HEK293 (cell line): ENCODE measurements around the gene PHYKPL.

ENCODE experiments used
- CTCF ChIA-PET: fragments of 350-600 bp; formaldehyde crosslinking; extraction: SDS; loops from one replicate; lab custom pipeline; 2021; ENCODE audit warnings: antibody characterized with exemption; lab: Yijun Ruan, JAX
- POLR2A ChIA-PET: fragments of 300-600 bp; formaldehyde crosslinking; extraction: SDS; loops from one replicate; lab custom pipeline; 2020; ENCODE audit warnings: antibody characterized with exemption, inconsistent platforms; lab: Yijun Ruan, JAX
- H3K27ac ChIP-seq: fragments of 200-500 bp; sonication (Bioruptor generic); 2 replicates; pipeline ENCODE4 v1.5.1; 2014; ENCODE audit warnings: low read depth, low read length, control low read depth, inconsistent platforms; ENCODE audit errors: extremely low read depth
- H3K36me3 ChIP-seq, 2 experiments: fragments of 200-500 bp in 1 of 2; sonication (Bioruptor generic) in 1 of 2; 1 replicate in 1 of 2; 2 replicates in 1 of 2; pipeline ENCODE4 v1.5.1; 2014 to 2017; ENCODE audit warnings: inconsistent platforms in 2 of 2, low read length in 2 of 2; ENCODE audit not compliant: control insufficient read depth in 2 of 2, insufficient read depth in 1 of 2
- H3K4me1 ChIP-seq: fragments of 200-500 bp; sonication (Bioruptor generic); 2 replicates; pipeline ENCODE4 v1.5.1; 2014; ENCODE audit warnings: mild to moderate bottlenecking, low read length, inconsistent platforms; ENCODE audit not compliant: control insufficient read depth, insufficient read depth
- H3K4me3 ChIP-seq: 2 replicates; pipeline ENCODE4 v1.5.1; 2011; ENCODE audit warnings: low read depth, mild to moderate bottlenecking, control low read depth, low read length, moderate library complexity
- H3K9me3 ChIP-seq: fragments of 200-500 bp; sonication (Bioruptor generic); 2 replicates; pipeline ENCODE4 v1.5.1; 2014; ENCODE audit warnings: low read depth, low read length, inconsistent platforms; ENCODE audit not compliant: control insufficient read depth, insufficient read depth
- EGR2 ChIP-seq: fragments of 450-650 bp; formaldehyde crosslinking; IDR thresholded peaks from 2 replicates; pipeline ENCODE4 v1.5.1; 2016; ENCODE audit warnings: low read depth, missing biosample characterization, missing genetic modification characterization
- GFI1B ChIP-seq: fragments of 450-650 bp; formaldehyde crosslinking; IDR thresholded peaks from 2 replicates; pipeline ENCODE4 v1.5.1; 2016; ENCODE audit warnings: missing biosample characterization, missing genetic modification characterization
- ZNF133 ChIP-seq: fragments of 450-650 bp; formaldehyde crosslinking; IDR thresholded peaks from 2 replicates; pipeline ENCODE4 v1.5.1; 2016; ENCODE audit warnings: missing biosample characterization, missing genetic modification characterization
- ZNF324 ChIP-seq: fragments of 450-650 bp; formaldehyde crosslinking; IDR thresholded peaks from 2 replicates; pipeline ENCODE4 v1.5.1; 2016; ENCODE audit warnings: missing biosample characterization, missing genetic modification characterization
- ZNF335 ChIP-seq: fragments of 450-650 bp; formaldehyde crosslinking; conservative IDR thresholded peaks from 2 replicates; pipeline ENCODE4 v1.5.1; 2016; ENCODE audit warnings: missing biosample characterization, missing genetic modification characterization
- ZNF510 ChIP-seq: fragments of 450-650 bp; formaldehyde crosslinking; IDR thresholded peaks from 2 replicates; pipeline ENCODE4 v1.5.1; 2018; ENCODE audit warnings: mild to moderate bottlenecking, missing genetic modification characterization, missing biosample characterization; ENCODE audit not compliant: insufficient replicate concordance
- ZNF561 ChIP-seq: fragments of 450-650 bp; IDR thresholded peaks from 2 replicates; pipeline ENCODE4 v1.5.1; 2018; ENCODE audit warnings: missing biosample characterization, missing genetic modification characterization, borderline replicate concordance
- ZNF707 ChIP-seq: fragments of 450-650 bp; formaldehyde crosslinking; IDR thresholded peaks from 2 replicates; pipeline ENCODE4 v1.5.1; 2016; ENCODE audit warnings: missing biosample characterization, missing genetic modification characterization
- ZXDB ChIP-seq: fragments of 450-650 bp; formaldehyde crosslinking; IDR thresholded peaks from 2 replicates; pipeline ENCODE4 v1.5.1; 2016; ENCODE audit warnings: missing biosample characterization, missing genetic modification characterization
- TF ChIP-seq, protein P1 (sequence below): fragments of 450-650 bp; formaldehyde crosslinking; IDR thresholded peaks from 2 replicates; pipeline ENCODE4 v1.5.1; 2016; ENCODE audit warnings: missing biosample characterization, missing genetic modification characterization
- TF ChIP-seq, protein P2 (sequence below): fragments of 450-650 bp; formaldehyde crosslinking; IDR thresholded peaks from 2 replicates; pipeline ENCODE4 v1.5.1; 2016; ENCODE audit warnings: missing biosample characterization, missing genetic modification characterization, borderline replicate concordance
- TF ChIP-seq, protein P3 (sequence below): fragments of 450-650 bp; formaldehyde crosslinking; IDR thresholded peaks from 2 replicates; pipeline ENCODE4 v1.5.1; 2016; ENCODE audit warnings: missing biosample characterization, missing genetic modification characterization
- TF ChIP-seq, protein P4 (sequence below): fragments of 450-650 bp; formaldehyde crosslinking; IDR thresholded peaks from 2 replicates; pipeline ENCODE4 v1.5.1; 2016; ENCODE audit warnings: missing biosample characterization, missing genetic modification characterization
- TF ChIP-seq, protein P5 (sequence below): IDR thresholded peaks from 2 replicates; pipeline ENCODE4 v1.6.1; 2011; ENCODE audit warnings: mild to moderate bottlenecking, low read depth, low read length, borderline replicate concordance
- TF ChIP-seq, protein P6 (sequence below): fragments of 450-650 bp; formaldehyde crosslinking; IDR thresholded peaks from 2 replicates; pipeline ENCODE4 v1.5.1; 2017; ENCODE audit warnings: missing biosample characterization, missing genetic modification characterization
- TF ChIP-seq, protein P7 (sequence below): fragments of 450-650 bp; formaldehyde crosslinking; IDR thresholded peaks from 2 replicates; pipeline ENCODE4 v1.5.1; 2017; ENCODE audit warnings: missing biosample characterization, missing genetic modification characterization

Gene PHYKPL

DNA sequence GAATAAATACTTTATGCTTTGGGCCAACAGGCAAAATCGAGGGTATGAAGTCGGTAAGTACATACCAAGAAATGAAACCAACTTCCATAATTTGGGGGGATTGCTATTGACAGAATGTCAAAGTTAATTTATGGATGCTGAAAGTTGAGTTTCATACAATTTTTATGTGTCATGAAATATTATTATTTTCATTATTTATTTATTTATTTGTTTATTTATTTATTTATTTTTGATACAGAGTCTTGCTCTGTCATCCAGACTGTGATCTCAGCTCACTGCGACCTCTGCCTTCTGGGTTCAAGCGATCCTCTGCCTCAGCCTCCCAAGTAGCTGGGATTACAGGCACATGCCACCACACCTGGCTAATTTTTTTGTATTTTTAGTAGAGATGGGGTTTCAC, 40.9 kb downstream of the PHYKPL start (continued):
- TF ChIP-seq, protein P1, sequence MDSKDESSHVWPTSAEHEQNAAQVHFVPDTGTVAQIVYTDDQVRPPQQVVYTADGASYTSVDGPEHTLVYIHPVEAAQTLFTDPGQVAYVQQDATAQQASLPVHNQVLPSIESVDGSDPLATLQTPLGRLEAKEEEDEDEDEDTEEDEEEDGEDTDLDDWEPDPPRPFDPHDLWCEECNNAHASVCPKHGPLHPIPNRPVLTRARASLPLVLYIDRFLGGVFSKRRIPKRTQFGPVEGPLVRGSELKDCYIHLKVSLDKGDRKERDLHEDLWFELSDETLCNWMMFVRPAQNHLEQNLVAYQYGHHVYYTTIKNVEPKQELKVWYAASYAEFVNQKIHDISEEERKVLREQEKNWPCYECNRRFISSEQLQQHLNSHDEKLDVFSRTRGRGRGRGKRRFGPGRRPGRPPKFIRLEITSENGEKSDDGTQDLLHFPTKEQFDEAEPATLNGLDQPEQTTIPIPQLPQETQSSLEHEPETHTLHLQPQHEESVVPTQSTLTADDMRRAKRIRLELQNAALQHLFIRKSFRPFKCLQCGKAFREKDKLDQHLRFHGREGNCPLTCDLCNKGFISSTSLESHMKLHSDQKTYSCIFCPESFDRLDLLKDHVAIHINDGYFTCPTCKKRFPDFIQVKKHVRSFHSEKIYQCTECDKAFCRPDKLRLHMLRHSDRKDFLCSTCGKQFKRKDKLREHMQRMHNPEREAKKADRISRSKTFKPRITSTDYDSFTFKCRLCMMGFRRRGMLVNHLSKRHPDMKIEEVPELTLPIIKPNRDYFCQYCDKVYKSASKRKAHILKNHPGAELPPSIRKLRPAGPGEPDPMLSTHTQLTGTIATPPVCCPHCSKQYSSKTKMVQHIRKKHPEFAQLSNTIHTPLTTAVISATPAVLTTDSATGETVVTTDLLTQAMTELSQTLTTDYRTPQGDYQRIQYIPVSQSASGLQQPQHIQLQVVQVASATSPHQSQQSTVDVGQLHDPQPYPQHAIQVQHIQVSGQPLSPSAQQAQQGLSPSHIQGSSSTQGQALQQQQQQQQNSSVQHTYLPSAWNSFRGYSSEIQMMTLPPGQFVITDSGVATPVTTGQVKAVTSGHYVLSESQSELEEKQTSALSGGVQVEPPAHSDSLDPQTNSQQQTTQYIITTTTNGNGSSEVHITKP (tag by site-specific recombination) = no peak
- TF ChIP-seq, protein P2, sequence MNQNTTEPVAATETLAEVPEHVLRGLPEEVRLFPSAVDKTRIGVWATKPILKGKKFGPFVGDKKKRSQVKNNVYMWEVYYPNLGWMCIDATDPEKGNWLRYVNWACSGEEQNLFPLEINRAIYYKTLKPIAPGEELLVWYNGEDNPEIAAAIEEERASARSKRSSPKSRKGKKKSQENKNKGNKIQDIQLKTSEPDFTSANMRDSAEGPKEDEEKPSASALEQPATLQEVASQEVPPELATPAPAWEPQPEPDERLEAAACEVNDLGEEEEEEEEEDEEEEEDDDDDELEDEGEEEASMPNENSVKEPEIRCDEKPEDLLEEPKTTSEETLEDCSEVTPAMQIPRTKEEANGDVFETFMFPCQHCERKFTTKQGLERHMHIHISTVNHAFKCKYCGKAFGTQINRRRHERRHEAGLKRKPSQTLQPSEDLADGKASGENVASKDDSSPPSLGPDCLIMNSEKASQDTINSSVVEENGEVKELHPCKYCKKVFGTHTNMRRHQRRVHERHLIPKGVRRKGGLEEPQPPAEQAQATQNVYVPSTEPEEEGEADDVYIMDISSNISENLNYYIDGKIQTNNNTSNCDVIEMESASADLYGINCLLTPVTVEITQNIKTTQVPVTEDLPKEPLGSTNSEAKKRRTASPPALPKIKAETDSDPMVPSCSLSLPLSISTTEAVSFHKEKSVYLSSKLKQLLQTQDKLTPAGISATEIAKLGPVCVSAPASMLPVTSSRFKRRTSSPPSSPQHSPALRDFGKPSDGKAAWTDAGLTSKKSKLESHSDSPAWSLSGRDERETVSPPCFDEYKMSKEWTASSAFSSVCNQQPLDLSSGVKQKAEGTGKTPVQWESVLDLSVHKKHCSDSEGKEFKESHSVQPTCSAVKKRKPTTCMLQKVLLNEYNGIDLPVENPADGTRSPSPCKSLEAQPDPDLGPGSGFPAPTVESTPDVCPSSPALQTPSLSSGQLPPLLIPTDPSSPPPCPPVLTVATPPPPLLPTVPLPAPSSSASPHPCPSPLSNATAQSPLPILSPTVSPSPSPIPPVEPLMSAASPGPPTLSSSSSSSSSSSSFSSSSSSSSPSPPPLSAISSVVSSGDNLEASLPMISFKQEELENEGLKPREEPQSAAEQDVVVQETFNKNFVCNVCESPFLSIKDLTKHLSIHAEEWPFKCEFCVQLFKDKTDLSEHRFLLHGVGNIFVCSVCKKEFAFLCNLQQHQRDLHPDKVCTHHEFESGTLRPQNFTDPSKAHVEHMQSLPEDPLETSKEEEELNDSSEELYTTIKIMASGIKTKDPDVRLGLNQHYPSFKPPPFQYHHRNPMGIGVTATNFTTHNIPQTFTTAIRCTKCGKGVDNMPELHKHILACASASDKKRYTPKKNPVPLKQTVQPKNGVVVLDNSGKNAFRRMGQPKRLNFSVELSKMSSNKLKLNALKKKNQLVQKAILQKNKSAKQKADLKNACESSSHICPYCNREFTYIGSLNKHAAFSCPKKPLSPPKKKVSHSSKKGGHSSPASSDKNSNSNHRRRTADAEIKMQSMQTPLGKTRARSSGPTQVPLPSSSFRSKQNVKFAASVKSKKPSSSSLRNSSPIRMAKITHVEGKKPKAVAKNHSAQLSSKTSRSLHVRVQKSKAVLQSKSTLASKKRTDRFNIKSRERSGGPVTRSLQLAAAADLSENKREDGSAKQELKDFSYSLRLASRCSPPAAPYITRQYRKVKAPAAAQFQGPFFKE (tag by site-specific recombination) = no peak
- TF ChIP-seq ZNF510 (tag by site-specific recombination) = peak; percentile 68
- no peak for TF ChIP-seq EGR2 (tag by site-specific recombination)
- TF ChIP-seq, protein P3, sequence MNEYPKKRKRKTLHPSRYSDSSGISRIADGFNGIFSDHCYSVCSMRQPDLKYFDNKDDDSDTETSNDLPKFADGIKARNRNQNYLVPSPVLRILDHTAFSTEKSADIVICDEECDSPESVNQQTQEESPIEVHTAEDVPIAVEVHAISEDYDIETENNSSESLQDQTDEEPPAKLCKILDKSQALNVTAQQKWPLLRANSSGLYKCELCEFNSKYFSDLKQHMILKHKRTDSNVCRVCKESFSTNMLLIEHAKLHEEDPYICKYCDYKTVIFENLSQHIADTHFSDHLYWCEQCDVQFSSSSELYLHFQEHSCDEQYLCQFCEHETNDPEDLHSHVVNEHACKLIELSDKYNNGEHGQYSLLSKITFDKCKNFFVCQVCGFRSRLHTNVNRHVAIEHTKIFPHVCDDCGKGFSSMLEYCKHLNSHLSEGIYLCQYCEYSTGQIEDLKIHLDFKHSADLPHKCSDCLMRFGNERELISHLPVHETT (tag by site-specific recombination) = no peak

DNA sequence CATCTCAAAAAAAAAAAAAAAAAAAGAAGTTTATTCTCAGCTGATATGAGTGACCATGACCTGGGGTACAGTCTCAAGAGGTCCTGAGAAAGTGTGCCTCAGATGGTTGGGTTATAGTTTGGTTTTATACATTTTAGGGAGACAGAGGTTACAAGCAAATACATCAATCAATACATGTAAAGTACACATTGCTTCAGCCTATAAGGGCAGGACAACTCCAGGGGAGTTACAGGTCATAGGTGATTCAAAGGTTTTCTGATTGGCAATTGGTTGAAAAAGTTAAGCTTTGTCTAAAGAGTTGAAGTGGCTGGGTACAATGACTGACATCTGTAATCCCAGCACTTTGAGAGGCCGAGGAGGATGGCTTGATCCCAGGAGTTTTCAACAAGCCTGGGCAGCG, 43.2 kb downstream of the PHYKPL start:
- H3K4me1 ChIP-seq = no peaks in the 10 kb centered on the region
- ChIA-PET POLR2A (no interaction called here), CTCF (interaction anchor here (0.7 kb wide), 2 partner anchors 113 to 122 kb away, joined by 3 read pairs; no protein-coding TSS in a partner anchor)
- TF ChIP-seq, protein P4, sequence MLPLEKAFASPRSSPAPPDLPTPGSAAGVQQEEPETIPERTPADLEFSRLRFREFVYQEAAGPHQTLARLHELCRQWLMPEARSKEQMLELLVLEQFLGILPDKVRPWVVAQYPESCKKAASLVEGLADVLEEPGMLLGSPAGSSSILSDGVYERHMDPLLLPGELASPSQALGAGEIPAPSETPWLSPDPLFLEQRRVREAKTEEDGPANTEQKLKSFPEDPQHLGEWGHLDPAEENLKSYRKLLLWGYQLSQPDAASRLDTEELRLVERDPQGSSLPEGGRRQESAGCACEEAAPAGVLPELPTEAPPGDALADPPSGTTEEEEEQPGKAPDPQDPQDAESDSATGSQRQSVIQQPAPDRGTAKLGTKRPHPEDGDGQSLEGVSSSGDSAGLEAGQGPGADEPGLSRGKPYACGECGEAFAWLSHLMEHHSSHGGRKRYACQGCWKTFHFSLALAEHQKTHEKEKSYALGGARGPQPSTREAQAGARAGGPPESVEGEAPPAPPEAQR (tag by site-specific recombination) = no peak
- TF ChIP-seq ZNF335 = no peak
- no peak for TF ChIP-seq ZNF133 (tag by site-specific recombination)
- no peak for TF ChIP-seq ZNF324 (tag by site-specific recombination)
- TF ChIP-seq, protein P3 (tag by site-specific recombination) = no peak
- TF ChIP-seq ZNF707 (tag by site-specific recombination) = no peak
- TF ChIP-seq, protein P5, sequence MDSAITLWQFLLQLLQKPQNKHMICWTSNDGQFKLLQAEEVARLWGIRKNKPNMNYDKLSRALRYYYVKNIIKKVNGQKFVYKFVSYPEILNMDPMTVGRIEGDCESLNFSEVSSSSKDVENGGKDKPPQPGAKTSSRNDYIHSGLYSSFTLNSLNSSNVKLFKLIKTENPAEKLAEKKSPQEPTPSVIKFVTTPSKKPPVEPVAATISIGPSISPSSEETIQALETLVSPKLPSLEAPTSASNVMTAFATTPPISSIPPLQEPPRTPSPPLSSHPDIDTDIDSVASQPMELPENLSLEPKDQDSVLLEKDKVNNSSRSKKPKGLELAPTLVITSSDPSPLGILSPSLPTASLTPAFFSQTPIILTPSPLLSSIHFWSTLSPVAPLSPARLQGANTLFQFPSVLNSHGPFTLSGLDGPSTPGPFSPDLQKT = no peak
- no peak for TF ChIP-seq GFI1B (tag by site-specific recombination)
- no peak for TF ChIP-seq ZNF561 (tag by site-specific recombination)
- TF ChIP-seq, protein P6, sequence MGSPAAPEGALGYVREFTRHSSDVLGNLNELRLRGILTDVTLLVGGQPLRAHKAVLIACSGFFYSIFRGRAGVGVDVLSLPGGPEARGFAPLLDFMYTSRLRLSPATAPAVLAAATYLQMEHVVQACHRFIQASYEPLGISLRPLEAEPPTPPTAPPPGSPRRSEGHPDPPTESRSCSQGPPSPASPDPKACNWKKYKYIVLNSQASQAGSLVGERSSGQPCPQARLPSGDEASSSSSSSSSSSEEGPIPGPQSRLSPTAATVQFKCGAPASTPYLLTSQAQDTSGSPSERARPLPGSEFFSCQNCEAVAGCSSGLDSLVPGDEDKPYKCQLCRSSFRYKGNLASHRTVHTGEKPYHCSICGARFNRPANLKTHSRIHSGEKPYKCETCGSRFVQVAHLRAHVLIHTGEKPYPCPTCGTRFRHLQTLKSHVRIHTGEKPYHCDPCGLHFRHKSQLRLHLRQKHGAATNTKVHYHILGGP (tag by site-specific recombination) = no peak
- TF ChIP-seq ZXDB (tag by site-specific recombination) = no peak
- TF ChIP-seq, protein P7, sequence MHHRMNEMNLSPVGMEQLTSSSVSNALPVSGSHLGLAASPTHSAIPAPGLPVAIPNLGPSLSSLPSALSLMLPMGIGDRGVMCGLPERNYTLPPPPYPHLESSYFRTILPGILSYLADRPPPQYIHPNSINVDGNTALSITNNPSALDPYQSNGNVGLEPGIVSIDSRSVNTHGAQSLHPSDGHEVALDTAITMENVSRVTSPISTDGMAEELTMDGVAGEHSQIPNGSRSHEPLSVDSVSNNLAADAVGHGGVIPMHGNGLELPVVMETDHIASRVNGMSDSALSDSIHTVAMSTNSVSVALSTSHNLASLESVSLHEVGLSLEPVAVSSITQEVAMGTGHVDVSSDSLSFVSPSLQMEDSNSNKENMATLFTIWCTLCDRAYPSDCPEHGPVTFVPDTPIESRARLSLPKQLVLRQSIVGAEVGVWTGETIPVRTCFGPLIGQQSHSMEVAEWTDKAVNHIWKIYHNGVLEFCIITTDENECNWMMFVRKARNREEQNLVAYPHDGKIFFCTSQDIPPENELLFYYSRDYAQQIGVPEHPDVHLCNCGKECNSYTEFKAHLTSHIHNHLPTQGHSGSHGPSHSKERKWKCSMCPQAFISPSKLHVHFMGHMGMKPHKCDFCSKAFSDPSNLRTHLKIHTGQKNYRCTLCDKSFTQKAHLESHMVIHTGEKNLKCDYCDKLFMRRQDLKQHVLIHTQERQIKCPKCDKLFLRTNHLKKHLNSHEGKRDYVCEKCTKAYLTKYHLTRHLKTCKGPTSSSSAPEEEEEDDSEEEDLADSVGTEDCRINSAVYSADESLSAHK (tag by site-specific recombination) = no peak

More for the DNA sequence above, 43.2 kb downstream of the PHYKPL start:
- no peak overlapping the region for H3K27ac ChIP-seq
- H3K4me3 ChIP-seq = no peak overlapping the region
- no peaks in the 10 kb centered on the region for H3K36me3 ChIP-seq
- no peaks in the 10 kb centered on the region for H3K9me3 ChIP-seq
